ENCODE data around the gene VEGFB. TPM values are rescaled to one million over a fixed set of nuclear protein-coding genes. Genes with fewer than 3 reads are reported as not detected.

VEGFB gene
- total RNA-seq, 1 donor from 2014 or later: 150 TPM

DNA sequence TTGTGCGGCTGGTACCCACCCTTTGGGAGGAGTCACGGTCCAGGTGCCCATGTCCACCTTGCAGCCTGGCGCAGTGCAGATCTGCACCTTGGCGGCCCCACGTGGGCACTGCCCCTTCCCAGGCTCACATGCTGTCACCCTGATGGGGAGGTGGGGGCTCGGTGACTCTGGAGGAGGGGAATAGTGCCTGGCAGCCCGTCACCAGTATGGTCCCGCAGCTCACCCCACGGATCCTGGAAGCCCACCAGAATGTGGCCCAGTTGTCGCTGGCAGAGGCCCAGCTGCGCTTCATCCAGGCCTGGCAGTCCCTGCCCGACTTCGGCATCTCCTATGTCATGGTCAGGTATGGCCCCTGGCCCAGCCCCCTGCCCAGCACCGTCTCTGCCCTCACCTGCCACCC is 13.6 kb upstream of the VEGFB start:
- no peak for ATAC-seq
- Histone ChIP-seq H3K27me3 (ENCODE audit: low read depth) (no peaks in the 10 kb centered on the region), H3K4me1 (peaks cover 11% of the 10 kb centered on the region), H3K36me3 (peaks cover 55% of the 10 kb centered on the region), H3K27ac (no peak overlapping the region), H3K9me3 (no peaks in the 10 kb centered on the region), H3K4me3 (no peak overlapping the region)
- intact Hi-C loops (cut with DNase I): no loop called here
- TF ChIP-seq, protein P1, sequence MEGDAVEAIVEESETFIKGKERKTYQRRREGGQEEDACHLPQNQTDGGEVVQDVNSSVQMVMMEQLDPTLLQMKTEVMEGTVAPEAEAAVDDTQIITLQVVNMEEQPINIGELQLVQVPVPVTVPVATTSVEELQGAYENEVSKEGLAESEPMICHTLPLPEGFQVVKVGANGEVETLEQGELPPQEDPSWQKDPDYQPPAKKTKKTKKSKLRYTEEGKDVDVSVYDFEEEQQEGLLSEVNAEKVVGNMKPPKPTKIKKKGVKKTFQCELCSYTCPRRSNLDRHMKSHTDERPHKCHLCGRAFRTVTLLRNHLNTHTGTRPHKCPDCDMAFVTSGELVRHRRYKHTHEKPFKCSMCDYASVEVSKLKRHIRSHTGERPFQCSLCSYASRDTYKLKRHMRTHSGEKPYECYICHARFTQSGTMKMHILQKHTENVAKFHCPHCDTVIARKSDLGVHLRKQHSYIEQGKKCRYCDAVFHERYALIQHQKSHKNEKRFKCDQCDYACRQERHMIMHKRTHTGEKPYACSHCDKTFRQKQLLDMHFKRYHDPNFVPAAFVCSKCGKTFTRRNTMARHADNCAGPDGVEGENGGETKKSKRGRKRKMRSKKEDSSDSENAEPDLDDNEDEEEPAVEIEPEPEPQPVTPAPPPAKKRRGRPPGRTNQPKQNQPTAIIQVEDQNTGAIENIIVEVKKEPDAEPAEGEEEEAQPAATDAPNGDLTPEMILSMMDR (IDR thresholded peaks at IDR 0.05): no peak
- no peak for DNase-seq

DNA sequence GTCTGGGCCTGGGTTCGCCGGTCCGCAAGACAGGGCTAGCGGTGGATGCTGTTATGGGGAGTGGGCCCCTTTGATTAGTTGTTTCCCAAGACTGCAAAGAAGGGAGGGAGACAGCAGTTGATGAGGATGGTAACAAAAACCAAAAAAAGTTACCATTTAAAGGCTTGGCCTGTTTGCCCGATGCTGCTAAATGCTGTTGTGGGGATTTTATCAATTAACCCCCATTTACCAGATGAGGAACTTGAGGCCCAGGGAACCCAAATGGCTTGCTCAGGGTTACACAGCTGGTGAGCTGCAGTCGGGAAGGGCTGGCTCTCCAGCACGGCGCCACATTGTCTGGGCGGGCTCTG is 11.8 kb upstream of the VEGFB start:
- TF ChIP-seq, protein P1 (IDR thresholded peaks at IDR 0.05): no peak
- intact Hi-C loops (cut with DNase I): no loop called here

DNA sequence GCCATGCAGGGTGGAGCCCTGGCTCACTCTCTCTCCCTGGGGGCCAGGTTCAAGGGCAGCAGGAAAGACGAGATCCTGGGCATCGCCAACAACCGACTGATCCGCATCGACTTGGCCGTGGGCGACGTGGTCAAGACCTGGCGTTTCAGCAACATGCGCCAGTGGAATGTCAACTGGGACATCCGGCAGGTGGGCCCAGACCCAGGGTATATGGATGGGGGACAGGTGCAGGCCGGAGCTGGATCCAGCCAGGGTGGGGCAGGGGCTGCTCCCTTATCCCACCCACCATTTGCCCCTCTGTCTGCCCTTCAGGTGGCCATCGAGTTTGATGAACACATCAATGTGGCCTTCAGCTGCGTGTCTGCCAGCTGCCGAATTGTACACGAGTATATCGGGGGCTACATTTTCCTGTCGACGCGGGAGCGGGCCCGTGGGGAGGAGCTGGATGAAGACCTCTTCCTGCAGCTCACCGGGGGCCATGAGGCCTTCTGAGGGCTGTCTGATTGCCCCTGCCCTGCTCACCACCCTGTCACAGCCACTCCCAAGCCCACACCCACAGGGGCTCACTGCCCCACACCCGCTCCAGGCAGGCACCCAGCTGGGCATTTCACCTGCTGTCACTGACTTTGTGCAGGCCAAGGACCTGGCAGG is 11.3 kb upstream of the VEGFB start:
- intact Hi-C loops (cut with DNase I): no loop called here
- DNase-seq: no peak
- TF ChIP-seq, protein P1 (IDR thresholded peaks at IDR 0.05): no peak

More for the DNA sequence above, 11.8 kb upstream of the VEGFB start:
- Histone ChIP-seq H3K27ac (no peak overlapping the region), H3K4me1 (peaks cover 21% of the 10 kb centered on the region), H3K36me3 (peaks cover 46% of the 10 kb centered on the region), H3K9me3 (no peaks in the 10 kb centered on the region), H3K27me3 (ENCODE audit: low read depth) (no peaks in the 10 kb centered on the region), H3K4me3 (no peak overlapping the region)
- no peak for DNase-seq
- no peak for ATAC-seq

DNA sequence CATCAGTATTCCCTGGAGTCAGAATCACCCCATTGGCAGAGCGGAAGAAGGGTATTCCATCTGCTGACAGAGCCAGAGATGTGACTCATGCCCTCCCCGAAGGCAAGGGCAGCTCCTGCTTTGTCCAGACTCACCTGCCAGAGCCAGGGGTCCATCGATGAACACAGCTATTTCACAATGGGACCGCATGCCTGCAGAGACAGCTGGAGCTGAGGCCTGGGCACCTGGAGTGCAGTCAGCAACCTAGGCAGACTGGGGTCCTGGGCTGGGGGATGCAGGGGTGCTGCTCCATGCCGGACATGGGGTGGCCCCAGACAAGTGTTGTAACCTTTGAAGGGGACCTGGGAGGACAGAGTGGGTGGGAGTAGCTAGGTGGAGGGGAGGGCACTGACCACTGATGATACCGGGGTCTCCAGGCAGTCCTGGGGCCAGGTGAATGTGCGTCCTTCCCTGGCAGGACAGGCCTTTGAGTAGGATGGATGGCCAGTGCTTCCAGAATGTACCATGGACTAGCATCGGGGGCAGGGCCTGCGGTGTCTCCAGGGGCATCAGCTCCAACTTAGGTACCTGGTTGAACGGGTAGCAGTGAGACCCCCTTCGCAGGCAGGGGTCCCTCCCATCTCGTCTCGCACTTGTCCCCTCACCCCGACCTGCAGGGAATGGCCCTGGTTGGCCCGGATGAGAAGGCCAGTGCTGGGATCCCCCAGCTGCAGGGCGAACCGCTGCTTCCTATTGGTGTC is 10.1 kb upstream of the VEGFB start:
- Histone ChIP-seq H3K4me1 (peaks cover 29% of the 10 kb centered on the region), H3K27ac (no peak overlapping the region), H3K9me3 (no peaks in the 10 kb centered on the region), H3K4me3 (no peak overlapping the region), H3K36me3 (peaks cover 34% of the 10 kb centered on the region), H3K27me3 (ENCODE audit: low read depth) (no peaks in the 10 kb centered on the region)
- no peak for ATAC-seq
- TF ChIP-seq, protein P1 (IDR thresholded peaks at IDR 0.05): no peak
- intact Hi-C loops (cut with DNase I): no loop called here
- no peak for DNase-seq

More for the DNA sequence above, 11.3 kb upstream of the VEGFB start:
- H3K27me3 ChIP-seq (ENCODE audit: low read depth): no peaks in the 10 kb centered on the region
- peaks cover 43% of the 10 kb centered on the region for H3K36me3 ChIP-seq
- no peak overlapping the region for H3K4me3 ChIP-seq
- no peak overlapping the region for H3K27ac ChIP-seq
- no peak for ATAC-seq
- H3K4me1 ChIP-seq: peaks cover 24% of the 10 kb centered on the region
- no peaks in the 10 kb centered on the region for H3K9me3 ChIP-seq

DNA sequence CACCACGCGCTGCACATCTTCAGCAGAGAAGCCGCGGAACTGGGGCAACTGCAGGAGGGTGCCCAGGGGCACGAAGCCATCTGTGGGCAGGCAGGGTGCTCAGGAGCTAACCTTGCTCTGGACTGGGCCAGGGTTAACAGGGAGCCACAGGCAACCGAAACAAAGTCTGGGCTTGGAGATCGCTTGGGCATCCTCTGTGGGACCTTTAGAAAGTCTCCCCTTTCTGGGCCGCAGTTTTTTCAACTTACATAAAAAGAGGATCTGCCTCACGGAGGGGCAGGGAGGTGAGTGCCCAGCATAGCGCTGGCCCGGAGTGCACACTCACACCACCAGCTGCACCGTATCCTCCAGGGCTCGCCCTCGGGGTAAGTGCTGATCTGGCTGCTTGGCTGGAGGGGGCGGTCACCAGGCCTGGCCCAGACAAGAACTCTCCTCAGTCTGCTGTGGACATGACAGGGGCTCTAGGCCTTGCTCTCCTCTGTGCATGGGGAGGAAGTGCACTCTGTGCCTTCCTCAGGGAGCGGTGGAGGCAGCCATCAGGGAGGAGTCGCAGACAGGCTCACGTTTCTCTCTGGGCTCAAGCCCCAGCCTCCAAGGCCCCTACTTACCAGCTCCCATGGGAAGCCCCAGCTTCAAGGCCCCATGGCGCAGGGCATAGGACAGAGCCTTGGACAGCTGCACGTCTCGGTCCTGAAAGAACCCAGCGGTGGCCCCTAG is 9.3 kb upstream of the VEGFB start:
- intact Hi-C loops (cut with DNase I): no loop called here
- H3K27me3 ChIP-seq (ENCODE audit: low read depth): no peaks in the 10 kb centered on the region
- no peaks in the 10 kb centered on the region for H3K9me3 ChIP-seq
- TF ChIP-seq, protein P1 (IDR thresholded peaks at IDR 0.05): no peak
- peak overlapping the region; percentile 96 for H3K27ac ChIP-seq
- peaks cover 36% of the 10 kb centered on the region for H3K4me1 ChIP-seq
- H3K4me3 ChIP-seq: peak overlapping the region; percentile 97
- peak in 1 of 2 donors; percentile 0 for ATAC-seq
- H3K36me3 ChIP-seq: peaks cover 27% of the 10 kb centered on the region
- no peak for DNase-seq
